Measurements from ENCODE around the gene ARHGEF12.

- TF ChIP-seq CTCF (IDR thresholded peaks at IDR 0.05) = no peak
- TF ChIP-seq POLR2A (IDR thresholded peaks at IDR 0.05) = no peak
Observed at GRCh38 chr11:120334332-120334731, 1.9 kb upstream of the ARHGEF12 start.

Measured in uterus (tissue), 2 donors.